ENCODE results near the gene CRACR2A.

CRACR2A gene

GRCh38 chr12:3661028-3661427 lies 91.9 kb downstream of the CRACR2A start:
- Histone ChIP-seq H3K27ac (ENCODE audit: poor library complexity, severe bottlenecking) (no peak overlapping the region), H3K36me3 (ENCODE audit: low read depth) (no peaks in the 10 kb centered on the region), H3K4me1 (ENCODE audit: insufficient read depth, poor library complexity, severe bottlenecking) (no peaks in the 10 kb centered on the region), H3K4me3 (ENCODE audit: severe bottlenecking) (no peak overlapping the region), H3K27me3 (ENCODE audit: insufficient read depth, poor library complexity, severe bottlenecking) (no peaks in the 10 kb centered on the region), H3K9me3 (ENCODE audit: severe bottlenecking) (no peaks in the 10 kb centered on the region)
- no peak for DNase-seq (ENCODE audit: low spot score)
- peak; percentile 68 for ATAC-seq (ENCODE audit: low read depth)
- TF ChIP-seq CTCF (IDR thresholded peaks at IDR 0.05; ENCODE audit: poor library complexity, severe bottlenecking), result no peak

GRCh38 chr12:3658327-3659163 lies 94.4 kb downstream of the CRACR2A start:
- H3K4me3 ChIP-seq (ENCODE audit: severe bottlenecking), result no peak overlapping the region
- ATAC-seq (ENCODE audit: low read depth), result no peak
- DNase-seq (ENCODE audit: low spot score), result no peak

GRCh38 chr12:3656946-3657622 lies 95.8 kb downstream of the CRACR2A start:
- TF ChIP-seq CTCF (IDR thresholded peaks at IDR 0.05; ENCODE audit: poor library complexity, severe bottlenecking), result no peak
- no peaks in the 10 kb centered on the region for H3K27me3 ChIP-seq (ENCODE audit: insufficient read depth, poor library complexity, severe bottlenecking)
- H3K27ac ChIP-seq (ENCODE audit: poor library complexity, severe bottlenecking), result no peak overlapping the region
- no peaks in the 10 kb centered on the region for H3K4me1 ChIP-seq (ENCODE audit: insufficient read depth, poor library complexity, severe bottlenecking)
- no peak overlapping the region for H3K4me3 ChIP-seq (ENCODE audit: severe bottlenecking)
- DNase-seq (ENCODE audit: low spot score) (no peak), ATAC-seq (ENCODE audit: low read depth) (no peak)
- no peaks in the 10 kb centered on the region for H3K36me3 ChIP-seq (ENCODE audit: low read depth)
- no peaks in the 10 kb centered on the region for H3K9me3 ChIP-seq (ENCODE audit: severe bottlenecking)

More at GRCh38 chr12:3658327-3659163, 94.4 kb downstream of the CRACR2A start:
- no peaks in the 10 kb centered on the region for H3K9me3 ChIP-seq (ENCODE audit: severe bottlenecking)
- no peaks in the 10 kb centered on the region for H3K36me3 ChIP-seq (ENCODE audit: low read depth)
- no peaks in the 10 kb centered on the region for H3K4me1 ChIP-seq (ENCODE audit: insufficient read depth, poor library complexity, severe bottlenecking)
- H3K27me3 ChIP-seq (ENCODE audit: insufficient read depth, poor library complexity, severe bottlenecking), result no peaks in the 10 kb centered on the region
- peak; percentile 13 for TF ChIP-seq CTCF (IDR thresholded peaks at IDR 0.05; ENCODE audit: poor library complexity, severe bottlenecking)
- H3K27ac ChIP-seq (ENCODE audit: poor library complexity, severe bottlenecking), result no peak overlapping the region

GRCh38 chr12:3655328-3655900 lies 97.5 kb downstream of the CRACR2A start:
- H3K27me3 ChIP-seq (ENCODE audit: insufficient read depth, poor library complexity, severe bottlenecking), result no peaks in the 10 kb centered on the region
- ATAC-seq (ENCODE audit: low read depth) (peak; percentile 50; the same call in 2 of the 3 replicates), DNase-seq (ENCODE audit: low spot score) (no peak)
- TF ChIP-seq CTCF (IDR thresholded peaks at IDR 0.05; ENCODE audit: poor library complexity, severe bottlenecking), result peak; percentile 38
- no peak overlapping the region for H3K4me3 ChIP-seq (ENCODE audit: severe bottlenecking)
- no peaks in the 10 kb centered on the region for H3K36me3 ChIP-seq (ENCODE audit: low read depth)
- no peak overlapping the region for H3K27ac ChIP-seq (ENCODE audit: poor library complexity, severe bottlenecking)
- no peaks in the 10 kb centered on the region for H3K4me1 ChIP-seq (ENCODE audit: insufficient read depth, poor library complexity, severe bottlenecking)
- no peaks in the 10 kb centered on the region for H3K9me3 ChIP-seq (ENCODE audit: severe bottlenecking)
